SK-N-SH treated with all-trans-retinoic acid at 6 μM for 48 hours (cell line): Measurements from ENCODE around the gene THTPA.

Experiments used
- ATAC-seq: fragments of 200-7000 bp; cut with Tn5 transposase; 3 replicates; pipeline ENCODE4 v1.9.1; 2020; ENCODE audit warnings: mild to moderate bottlenecking, moderate library complexity
- BACH2 ChIP-seq: fragments of 250-450 bp; sonication (Bioruptor Pico); IDR thresholded peaks from 2 replicates; pipeline ENCODE4 v1.9.0; 2021; ENCODE audit warnings: mild to moderate bottlenecking, borderline replicate concordance
- ESRRG ChIP-seq: fragments of 250-450 bp; sonication (Bioruptor Pico); IDR thresholded peaks from 2 replicates; pipeline ENCODE4 v1.6.1; 2021; ENCODE audit warnings: mild to moderate bottlenecking
- GLIS3 ChIP-seq: fragments of 250-450 bp; sonication (Bioruptor Pico); IDR thresholded peaks from 2 replicates; pipeline ENCODE4 v1.5.0; 2020; ENCODE audit warnings: mild to moderate bottlenecking, moderate library complexity
- ISL1 ChIP-seq: fragments of 250-450 bp; sonication (Bioruptor Pico); IDR thresholded peaks from 2 replicates; pipeline ENCODE4 v2.1.2; 2022; ENCODE audit warnings: mild to moderate bottlenecking, moderate library complexity
- OSR1 ChIP-seq: fragments of 250-450 bp; sonication (Bioruptor Pico); IDR thresholded peaks from 2 replicates; pipeline ENCODE4 v1.8.0; 2022; ENCODE audit warnings: moderate library complexity, mild to moderate bottlenecking, inconsistent platforms
- PATZ1 ChIP-seq: fragments of 250-450 bp; sonication (Bioruptor Pico); IDR thresholded peaks from 2 replicates; pipeline ENCODE4 v1.8.0; 2020; ENCODE audit warnings: mild to moderate bottlenecking, moderate library complexity, borderline replicate concordance
- PPARA ChIP-seq: fragments of 250-450 bp; sonication (Bioruptor Pico); IDR thresholded peaks from 2 replicates; pipeline ENCODE4 v1.5.0; 2020; ENCODE audit warnings: mild to moderate bottlenecking, borderline replicate concordance
- RARB ChIP-seq: fragments of 250-450 bp; sonication (Bioruptor Pico); IDR thresholded peaks from 2 replicates; pipeline ENCODE4 v1.8.0; 2021; ENCODE audit warnings: mild to moderate bottlenecking, moderate library complexity
- SNAI2 ChIP-seq: fragments of 250-450 bp; sonication (Bioruptor Pico); IDR thresholded peaks from 2 replicates; pipeline ENCODE4 v1.5.0; 2020; ENCODE audit warnings: mild to moderate bottlenecking, moderate library complexity
- TCF4 ChIP-seq: fragments of 250-450 bp; sonication (Bioruptor Pico); IDR thresholded peaks from 2 replicates; pipeline ENCODE4 v1.8.0; 2021; ENCODE audit warnings: mild to moderate bottlenecking, moderate library complexity, borderline replicate concordance
- TOX ChIP-seq: fragments of 250-450 bp; sonication (Bioruptor Pico); IDR thresholded peaks from 2 replicates; pipeline ENCODE4 v1.8.0; 2021; ENCODE audit warnings: mild to moderate bottlenecking, moderate library complexity, borderline replicate concordance
- ZC3H10 ChIP-seq: fragments of 250-450 bp; sonication (Bioruptor Pico); IDR thresholded peaks from 2 replicates; pipeline ENCODE4 v1.5.1; 2021; ENCODE audit warnings: mild to moderate bottlenecking, moderate library complexity
- ZFP3 ChIP-seq: fragments of 250-450 bp; sonication (Bioruptor Pico); IDR thresholded peaks from 2 replicates; pipeline ENCODE4 v1.5.0; 2020; ENCODE audit warnings: mild to moderate bottlenecking, moderate library complexity
- ZFP30 ChIP-seq: fragments of 450-650 bp; formaldehyde crosslinking; IDR thresholded peaks from 2 replicates; pipeline ENCODE4 v1.5.0; 2022; ENCODE audit warnings: mild to moderate bottlenecking, moderate library complexity
- ZNF565 ChIP-seq: fragments of 450-650 bp; formaldehyde crosslinking; conservative IDR thresholded peaks from 2 replicates; pipeline ENCODE4 v1.5.0; 2020; ENCODE audit warnings: low read depth, mild to moderate bottlenecking, moderate library complexity
- ZNF8 ChIP-seq: fragments of 450-650 bp; formaldehyde crosslinking; IDR thresholded peaks from 2 replicates; pipeline ENCODE4 v1.5.0; 2020; ENCODE audit warnings: mild to moderate bottlenecking, moderate library complexity
- TF ChIP-seq, protein P1 (sequence below): fragments of 250-450 bp; sonication (Bioruptor Pico); IDR thresholded peaks from 2 replicates; pipeline ENCODE4 v1.5.1; 2021; ENCODE audit warnings: mild to moderate bottlenecking, moderate library complexity
- TF ChIP-seq, protein P2 (sequence below): fragments of 250-450 bp; sonication (Bioruptor Pico); IDR thresholded peaks from 2 replicates; pipeline ENCODE4 v1.5.0; 2020; ENCODE audit warnings: mild to moderate bottlenecking, moderate library complexity
- TF ChIP-seq, protein P3 (sequence below): fragments of 250-450 bp; sonication (Bioruptor Pico); IDR thresholded peaks from 2 replicates; pipeline ENCODE4 v1.8.0; 2021; ENCODE audit warnings: low read depth, mild to moderate bottlenecking, moderate library complexity, borderline replicate concordance

The THTPA gene

GRCh38 chr14:23571701-23572523 is 15.8 kb downstream of the THTPA start:
- TF ChIP-seq ESRRG (CRISPR knock-in tag) = no peak
- TF ChIP-seq SNAI2 (CRISPR knock-in tag) = no peak
- TF ChIP-seq TOX (CRISPR knock-in tag) = no peak
- no peak for TF ChIP-seq TCF4
- TF ChIP-seq PATZ1 (CRISPR knock-in tag) = no peak
- no peak for TF ChIP-seq ZNF8 (CRISPR knock-in tag)
- no peak for TF ChIP-seq OSR1 (CRISPR knock-in tag)
- no peak for TF ChIP-seq ZFP3 (CRISPR knock-in tag)
- no peak for TF ChIP-seq BACH2 (CRISPR knock-in tag)
- TF ChIP-seq, all 23 proteins: peak for 0
- ATAC-seq = no peak

- TF ChIP-seq, protein P1, sequence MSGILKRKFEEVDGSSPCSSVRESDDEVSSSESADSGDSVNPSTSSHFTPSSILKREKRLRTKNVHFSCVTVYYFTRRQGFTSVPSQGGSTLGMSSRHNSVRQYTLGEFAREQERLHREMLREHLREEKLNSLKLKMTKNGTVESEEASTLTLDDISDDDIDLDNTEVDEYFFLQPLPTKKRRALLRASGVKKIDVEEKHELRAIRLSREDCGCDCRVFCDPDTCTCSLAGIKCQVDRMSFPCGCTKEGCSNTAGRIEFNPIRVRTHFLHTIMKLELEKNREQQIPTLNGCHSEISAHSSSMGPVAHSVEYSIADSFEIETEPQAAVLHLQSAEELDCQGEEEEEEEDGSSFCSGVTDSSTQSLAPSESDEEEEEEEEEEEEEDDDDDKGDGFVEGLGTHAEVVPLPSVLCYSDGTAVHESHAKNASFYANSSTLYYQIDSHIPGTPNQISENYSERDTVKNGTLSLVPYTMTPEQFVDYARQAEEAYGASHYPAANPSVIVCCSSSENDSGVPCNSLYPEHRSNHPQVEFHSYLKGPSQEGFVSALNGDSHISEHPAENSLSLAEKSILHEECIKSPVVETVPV (CRISPR knock-in tag) = no peak
- TF ChIP-seq TCF4 (no peak), ESRRG (CRISPR knock-in tag) (no peak), PPARA (CRISPR knock-in tag) (no peak), ZC3H10 (CRISPR knock-in tag) (no peak), ZNF565 (CRISPR knock-in tag) (no peak)
- TF ChIP-seq, protein P2, sequence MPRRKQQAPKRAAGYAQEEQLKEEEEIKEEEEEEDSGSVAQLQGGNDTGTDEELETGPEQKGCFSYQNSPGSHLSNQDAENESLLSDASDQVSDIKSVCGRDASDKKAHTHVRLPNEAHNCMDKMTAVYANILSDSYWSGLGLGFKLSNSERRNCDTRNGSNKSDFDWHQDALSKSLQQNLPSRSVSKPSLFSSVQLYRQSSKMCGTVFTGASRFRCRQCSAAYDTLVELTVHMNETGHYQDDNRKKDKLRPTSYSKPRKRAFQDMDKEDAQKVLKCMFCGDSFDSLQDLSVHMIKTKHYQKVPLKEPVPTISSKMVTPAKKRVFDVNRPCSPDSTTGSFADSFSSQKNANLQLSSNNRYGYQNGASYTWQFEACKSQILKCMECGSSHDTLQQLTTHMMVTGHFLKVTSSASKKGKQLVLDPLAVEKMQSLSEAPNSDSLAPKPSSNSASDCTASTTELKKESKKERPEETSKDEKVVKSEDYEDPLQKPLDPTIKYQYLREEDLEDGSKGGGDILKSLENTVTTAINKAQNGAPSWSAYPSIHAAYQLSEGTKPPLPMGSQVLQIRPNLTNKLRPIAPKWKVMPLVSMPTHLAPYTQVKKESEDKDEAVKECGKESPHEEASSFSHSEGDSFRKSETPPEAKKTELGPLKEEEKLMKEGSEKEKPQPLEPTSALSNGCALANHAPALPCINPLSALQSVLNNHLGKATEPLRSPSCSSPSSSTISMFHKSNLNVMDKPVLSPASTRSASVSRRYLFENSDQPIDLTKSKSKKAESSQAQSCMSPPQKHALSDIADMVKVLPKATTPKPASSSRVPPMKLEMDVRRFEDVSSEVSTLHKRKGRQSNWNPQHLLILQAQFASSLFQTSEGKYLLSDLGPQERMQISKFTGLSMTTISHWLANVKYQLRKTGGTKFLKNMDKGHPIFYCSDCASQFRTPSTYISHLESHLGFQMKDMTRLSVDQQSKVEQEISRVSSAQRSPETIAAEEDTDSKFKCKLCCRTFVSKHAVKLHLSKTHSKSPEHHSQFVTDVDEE (CRISPR knock-in tag) = no peak
- TF ChIP-seq, protein P3, sequence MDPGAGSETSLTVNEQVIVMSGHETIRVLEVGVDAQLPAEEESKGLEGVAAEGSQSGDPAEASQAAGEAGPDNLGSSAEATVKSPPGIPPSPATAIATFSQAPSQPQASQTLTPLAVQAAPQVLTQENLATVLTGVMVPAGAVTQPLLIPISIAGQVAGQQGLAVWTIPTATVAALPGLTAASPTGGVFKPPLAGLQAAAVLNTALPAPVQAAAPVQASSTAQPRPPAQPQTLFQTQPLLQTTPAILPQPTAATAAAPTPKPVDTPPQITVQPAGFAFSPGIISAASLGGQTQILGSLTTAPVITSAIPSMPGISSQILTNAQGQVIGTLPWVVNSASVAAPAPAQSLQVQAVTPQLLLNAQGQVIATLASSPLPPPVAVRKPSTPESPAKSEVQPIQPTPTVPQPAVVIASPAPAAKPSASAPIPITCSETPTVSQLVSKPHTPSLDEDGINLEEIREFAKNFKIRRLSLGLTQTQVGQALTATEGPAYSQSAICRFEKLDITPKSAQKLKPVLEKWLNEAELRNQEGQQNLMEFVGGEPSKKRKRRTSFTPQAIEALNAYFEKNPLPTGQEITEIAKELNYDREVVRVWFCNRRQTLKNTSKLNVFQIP = no peak
These were observed 16.4 kb downstream of the THTPA start for GRCh38 chr14:23572524-23572828.

DNA sequence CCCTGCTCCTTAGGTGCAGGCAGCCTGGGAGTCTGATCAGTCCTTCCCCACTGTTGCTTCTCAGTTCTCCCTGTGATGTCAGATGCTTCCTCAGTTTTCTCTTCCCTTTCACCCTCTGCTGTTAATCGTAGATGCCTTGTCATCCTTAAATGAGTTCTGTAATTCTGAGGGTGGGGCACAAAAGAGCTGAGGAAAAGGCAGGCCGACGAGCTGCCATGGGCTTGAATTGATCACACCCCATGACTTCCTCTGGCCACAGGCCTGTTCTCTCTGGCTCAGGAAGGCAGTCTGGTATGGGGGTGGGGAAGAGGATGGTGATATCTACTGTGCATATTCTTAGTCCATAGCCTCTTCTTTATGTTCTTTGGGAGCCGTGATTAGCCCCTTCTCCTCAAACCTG is 16.8 kb downstream of the THTPA start:
- no peak for ATAC-seq
- no peak for TF ChIP-seq GLIS3 (CRISPR knock-in tag)
- TF ChIP-seq RARB (CRISPR knock-in tag) = no peak
- TF ChIP-seq, protein P3 = no peak
- no peak for TF ChIP-seq ISL1 (CRISPR knock-in tag)
- TF ChIP-seq, protein P2 (CRISPR knock-in tag) = no peak
- TF ChIP-seq OSR1 (CRISPR knock-in tag) = no peak
- TF ChIP-seq PATZ1 (CRISPR knock-in tag) = no peak
- TF ChIP-seq TCF4 = no peak
- TF ChIP-seq ZNF8 (CRISPR knock-in tag) = no peak
- TF ChIP-seq ZFP30 (CRISPR knock-in tag) = no peak
- TF ChIP-seq ZC3H10 (CRISPR knock-in tag) = no peak

More at GRCh38 chr14:23572524-23572828, 16.4 kb downstream of the THTPA start:
- ATAC-seq = no peak
